ENCODE measurements around the gene P3H2. TPM values are rescaled to one million over a fixed set of nuclear protein-coding genes. Genes with fewer than 3 reads are reported as not detected.
A peak's percentile ranks its signal among the peaks of the same experiment; 100 is the strongest.
"Not testable (repeated sequence)": the region's sequence is repeated elsewhere in the genome, so short reads cannot be mapped to it uniquely, and the experiment has no call there.

The P3H2 gene
- total RNA-seq, 4 donors from 2014 or later, result 2.7 to 17.9 (median 12.9) TPM

- no peaks in the 10 kb centered on the region for H3K9me3 ChIP-seq
These were observed 43.9 kb downstream of the P3H2 start for GRCh38 chr3:190076601-190077394.

DNA sequence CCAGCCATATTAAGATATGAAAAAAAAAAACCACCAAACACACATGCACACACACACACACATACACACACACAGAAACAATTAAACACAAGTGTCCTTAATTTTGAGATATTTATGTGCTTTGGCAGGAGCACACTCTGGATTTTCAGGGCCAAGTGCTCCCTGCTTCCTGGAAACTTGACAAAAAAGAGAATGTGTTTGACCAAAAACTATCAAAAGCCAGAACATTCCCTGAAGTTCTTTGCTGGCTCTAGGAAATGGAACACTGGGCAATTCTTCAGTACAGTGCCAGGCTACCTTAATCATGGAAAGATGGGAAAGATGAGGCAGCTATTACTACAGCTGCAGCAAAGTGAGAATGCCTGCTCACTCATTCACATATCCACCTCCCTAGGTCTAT lies 44.6 kb downstream of the P3H2 start:
- no peaks in the 10 kb centered on the region for H3K36me3 ChIP-seq
- peak overlapping the region in 1 of 4 donors; percentile 26 for H3K27ac ChIP-seq
- no peaks in the 10 kb centered on the region for H3K27me3 ChIP-seq
- DNase-seq (ENCODE audit: low spot score in 2 of 2), result no peak
- TF ChIP-seq, protein P1, sequence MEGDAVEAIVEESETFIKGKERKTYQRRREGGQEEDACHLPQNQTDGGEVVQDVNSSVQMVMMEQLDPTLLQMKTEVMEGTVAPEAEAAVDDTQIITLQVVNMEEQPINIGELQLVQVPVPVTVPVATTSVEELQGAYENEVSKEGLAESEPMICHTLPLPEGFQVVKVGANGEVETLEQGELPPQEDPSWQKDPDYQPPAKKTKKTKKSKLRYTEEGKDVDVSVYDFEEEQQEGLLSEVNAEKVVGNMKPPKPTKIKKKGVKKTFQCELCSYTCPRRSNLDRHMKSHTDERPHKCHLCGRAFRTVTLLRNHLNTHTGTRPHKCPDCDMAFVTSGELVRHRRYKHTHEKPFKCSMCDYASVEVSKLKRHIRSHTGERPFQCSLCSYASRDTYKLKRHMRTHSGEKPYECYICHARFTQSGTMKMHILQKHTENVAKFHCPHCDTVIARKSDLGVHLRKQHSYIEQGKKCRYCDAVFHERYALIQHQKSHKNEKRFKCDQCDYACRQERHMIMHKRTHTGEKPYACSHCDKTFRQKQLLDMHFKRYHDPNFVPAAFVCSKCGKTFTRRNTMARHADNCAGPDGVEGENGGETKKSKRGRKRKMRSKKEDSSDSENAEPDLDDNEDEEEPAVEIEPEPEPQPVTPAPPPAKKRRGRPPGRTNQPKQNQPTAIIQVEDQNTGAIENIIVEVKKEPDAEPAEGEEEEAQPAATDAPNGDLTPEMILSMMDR (IDR thresholded peaks at IDR 0.05), result no peak
- TF ChIP-seq EP300 (IDR thresholded peaks at IDR 0.05) (no peak), POLR2A (IDR thresholded peaks at IDR 0.05) (no peak)
- no peaks in the 10 kb centered on the region for H3K9me3 ChIP-seq
- H3K4me1 ChIP-seq, result peaks cover 0 to 19% (median 5%) of the 10 kb centered on the region in 4 donors
- no peak overlapping the region for H3K4me3 ChIP-seq

More at GRCh38 chr3:190076601-190077394, 43.9 kb downstream of the P3H2 start:
- Histone ChIP-seq H3K4me1 (peaks cover 0 to 19% (median 5%) of the 10 kb centered on the region in 4 donors), H3K4me3 (no peak overlapping the region), H3K27me3 (no peaks in the 10 kb centered on the region), H3K27ac (peak overlapping the region in 1 of 4 donors; percentile 31), H3K36me3 (no peaks in the 10 kb centered on the region)
- no peak for TF ChIP-seq POLR2A (IDR thresholded peaks at IDR 0.05)
- no peak for TF ChIP-seq EP300 (IDR thresholded peaks at IDR 0.05)
- TF ChIP-seq, protein P1 (IDR thresholded peaks at IDR 0.05), result no peak
- DNase-seq (ENCODE audit: low spot score in 2 of 2), result no peak
- 22 to 25% methylated on average over 1 of the region's 1 CpG for WGBS, 2 donors

GRCh38 chr3:190074817-190075216 lies 45.9 kb downstream of the P3H2 start:
- no peak overlapping the region for H3K4me3 ChIP-seq
- DNase-seq (ENCODE audit: low spot score in 2 of 2), result no peak
- H3K9me3 ChIP-seq, result no peaks in the 10 kb centered on the region
- TF ChIP-seq POLR2A (IDR thresholded peaks at IDR 0.05), result no peak
- TF ChIP-seq, protein P1 (IDR thresholded peaks at IDR 0.05), result no peak
- TF ChIP-seq EP300 (IDR thresholded peaks at IDR 0.05), result no peak
- no peaks in the 10 kb centered on the region for H3K36me3 ChIP-seq
- no peaks in the 10 kb centered on the region for H3K27me3 ChIP-seq
- peaks cover 0 to 19% (median 5%) of the 10 kb centered on the region in 4 donors for H3K4me1 ChIP-seq
- no peak overlapping the region for H3K27ac ChIP-seq
- 95 to 97% methylated on average over 2 of the region's 2 CpGs for whole genome bisulfite sequencing, 2 donors

- H3K27ac ChIP-seq, result no peak overlapping the region
- H3K36me3 ChIP-seq, result no peaks in the 10 kb centered on the region
- TF ChIP-seq, protein P1 (IDR thresholded peaks at IDR 0.05), result no peak
- TF ChIP-seq EP300 (IDR thresholded peaks at IDR 0.05) (no peak), POLR2A (IDR thresholded peaks at IDR 0.05) (no peak)
- no peak overlapping the region for H3K4me3 ChIP-seq
- 57 to 60% methylated on average over 6 of the region's 6 CpGs for WGBS, 2 donors
- peaks cover 0 to 19% (median 5%) of the 10 kb centered on the region in 4 donors for H3K4me1 ChIP-seq
- no peaks in the 10 kb centered on the region for H3K9me3 ChIP-seq
- no peak for DNase-seq (ENCODE audit: low spot score in 2 of 2)
- H3K27me3 ChIP-seq, result no peaks in the 10 kb centered on the region
These were observed 47.3 kb downstream of the P3H2 start for GRCh38 chr3:190073264-190074008.

GRCh38 chr3:190072856-190073255 lies 47.8 kb downstream of the P3H2 start:
- no peaks in the 10 kb centered on the region for H3K36me3 ChIP-seq
- no peaks in the 10 kb centered on the region for H3K27me3 ChIP-seq
- H3K4me1 ChIP-seq, result peaks cover 0 to 19% (median 5%) of the 10 kb centered on the region in 4 donors
- no peaks in the 10 kb centered on the region for H3K9me3 ChIP-seq
- DNase-seq (ENCODE audit: low spot score in 2 of 2), result no peak
- no peak for TF ChIP-seq EP300 (IDR thresholded peaks at IDR 0.05)
- TF ChIP-seq, protein P1 (IDR thresholded peaks at IDR 0.05), result no peak
- TF ChIP-seq POLR2A (IDR thresholded peaks at IDR 0.05), result no peak
- no peak overlapping the region for H3K4me3 ChIP-seq
- H3K27ac ChIP-seq, result no peak overlapping the region
- 84 to 89% methylated on average over 1 of the region's 1 CpG for WGBS, 2 donors

- H3K27ac ChIP-seq; H3K9me3 ChIP-seq; H3K27me3 ChIP-seq; H3K36me3 ChIP-seq; DNase-seq (ENCODE audit: low spot score in 2 of 2); H3K4me3 ChIP-seq: not testable (repeated sequence)
- WGBS, 2 donors, result 95 to 96% methylated on average over 9 of the region's 9 CpGs
- peaks cover 0 to 13% (median 5%) of the 10 kb centered on the region in 4 donors for H3K4me1 ChIP-seq
These were observed 48.8 kb downstream of the P3H2 start for GRCh38 chr3:190071921-190072320.
